Measurements from ENCODE around the gene PCDHB12. TPM values are rescaled to one million over a fixed set of nuclear protein-coding genes. Genes with fewer than 3 reads are reported as not detected.
A peak's percentile ranks its signal among the peaks of the same experiment; 100 is the strongest.
"Not testable (repeated sequence)": the region's sequence is repeated elsewhere in the genome, so short reads cannot be mapped to it uniquely, and the experiment has no call there.

The PCDHB12 gene
- total RNA-seq (10 to 100 TPM in 1 of 2 donors, 1 to 10 TPM in 1; 5.3 to 10.7 TPM), polyA plus RNA-seq (ENCODE audit: insufficient read length in 2 of 2) (1 to 10 TPM; 3.3 to 4.9 TPM)
- long read RNA-seq, donor 1, partial matches to known transcripts: 0 of 1 reads
- long read RNA-seq, donor 1, other reads (novel, unspliced or antisense): 0 of 1 reads
- long read RNA-seq, donor 2: 0 reads
- long read RNA-seq, donor 3, partial matches to known transcripts: 0 of 2 reads
- long read RNA-seq, donor 3, other reads (novel, unspliced or antisense): 0 of 2 reads
- long read RNA-seq, donor 4, partial matches to known transcripts: 0 of 4 reads
- long read RNA-seq, donor 4, other reads (novel, unspliced or antisense): 0 of 4 reads

DNA sequence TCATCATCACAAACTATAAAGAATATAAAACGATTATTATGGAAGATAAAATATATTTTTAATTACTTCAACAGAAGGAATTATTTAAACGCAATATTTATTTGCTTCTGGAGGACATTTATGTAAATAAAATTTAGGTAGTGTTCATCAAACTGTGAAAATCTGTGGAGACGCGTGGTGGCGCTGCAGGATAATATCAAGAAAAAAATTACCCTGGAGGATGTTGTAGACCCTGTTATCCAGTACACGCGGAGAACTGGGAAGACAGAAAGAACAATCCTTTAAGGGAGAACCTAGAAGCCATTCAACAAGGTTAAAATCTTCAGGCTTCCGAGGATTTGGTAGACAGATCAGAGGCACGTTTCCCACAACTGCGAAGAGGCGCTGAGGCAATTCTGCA, at the start of gene PCDHB12:
PCDHB12 (plus strand) TSS at position 242 of the 400 bp plus-strand sequence. CDS start 189 bp downstream, outside the sequence.
- H3K4me3 ChIP-seq (ENCODE audit: low read depth, low read length): peak within 1 kb of the TSS; percentile 2
- no peaks in the 10 kb centered on the region for H3K27me3 ChIP-seq (ENCODE audit: control insufficient read depth, insufficient read depth, low read length)
- peaks cover 11% of the 10 kb centered on the region for H3K9me3 ChIP-seq (ENCODE audit: control insufficient read depth, insufficient read depth, low read length)
- H3K4me1 ChIP-seq (ENCODE audit: control insufficient read depth, insufficient read depth, low read length): no peaks in the 10 kb centered on the region
- H3K36me3 ChIP-seq (ENCODE audit: control insufficient read depth, insufficient read depth, low read length): no peaks in the 10 kb centered on the region
- 15% methylated on average over 9 of the region's 11 CpGs for whole genome bisulfite sequencing (ENCODE audit: insufficient coverage)
- no peak within 1 kb of the TSS for H3K27ac ChIP-seq (ENCODE audit: low read depth, low read length)
- DNase-seq (ENCODE audit: low read depth in 4 of 6, low spot score in 6 of 6): peak in 2 of 6 donors; percentile 30 to 41

DNA sequence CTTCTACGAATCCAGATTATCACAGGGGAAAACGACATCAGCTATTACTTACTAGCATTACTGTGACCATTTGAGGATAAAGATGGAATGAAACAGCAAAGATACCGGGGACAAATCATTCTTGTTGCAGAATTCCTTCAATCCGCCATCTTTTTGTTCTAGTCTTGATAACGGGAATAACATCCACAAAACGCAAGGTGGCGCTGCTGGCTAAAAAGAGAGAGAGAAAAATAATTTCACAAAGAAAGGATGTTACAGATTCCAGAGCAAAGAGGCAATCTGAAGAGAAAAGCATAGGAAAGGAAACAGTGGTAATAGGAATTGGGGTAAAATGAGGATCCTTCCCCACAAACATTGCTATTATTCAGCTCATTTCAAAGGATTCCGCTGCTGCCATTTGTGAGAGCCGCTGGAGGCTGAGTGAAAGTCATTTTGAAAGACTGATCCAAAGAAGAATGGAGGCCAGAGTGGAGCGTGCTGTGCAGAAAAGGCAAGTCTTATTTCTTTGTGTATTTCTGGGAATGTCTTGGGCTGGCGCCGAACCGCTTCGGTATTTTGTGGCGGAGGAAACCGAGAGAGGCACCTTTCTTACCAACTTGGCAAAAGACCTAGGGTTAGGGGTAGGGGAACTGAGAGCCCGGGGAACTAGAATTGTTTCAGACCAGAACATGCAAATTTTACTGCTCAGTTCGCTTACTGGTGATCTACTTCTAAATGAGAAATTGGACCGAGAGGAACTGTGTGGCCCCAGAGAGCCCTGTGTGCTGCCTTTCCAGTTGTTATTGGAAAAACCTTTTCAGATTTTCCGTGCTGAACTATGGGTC, 35.9 kb upstream of the PCDHB12 start, which contains the start of gene PCDHB7:
PCDHB7 (plus strand) TSS at position 264 of the 824 bp plus-strand sequence; CDS start at position 456, 192 bp downstream.
- 40% methylated on average over 7 of the region's 20 CpGs for WGBS (ENCODE audit: insufficient coverage)
- Histone ChIP-seq H3K4me1 (ENCODE audit: control insufficient read depth, insufficient read depth, low read length) (no peaks in the 10 kb centered on the region), H3K36me3 (ENCODE audit: control insufficient read depth, insufficient read depth, low read length) (no peaks in the 10 kb centered on the region), H3K9me3 (ENCODE audit: control insufficient read depth, insufficient read depth, low read length) (no peaks in the 10 kb centered on the region), H3K27me3 (ENCODE audit: control insufficient read depth, insufficient read depth, low read length) (peaks cover 2% of the 10 kb centered on the region), H3K27ac (ENCODE audit: low read depth, low read length) (no peak within 1 kb of the TSS), H3K4me3 (ENCODE audit: low read depth, low read length) (peak within 1 kb of the TSS; percentile 7)
- DNase-seq (ENCODE audit: low read depth in 4 of 6, low spot score in 6 of 6): peak in 2 of 6 donors; percentile 55 to 57

DNA sequence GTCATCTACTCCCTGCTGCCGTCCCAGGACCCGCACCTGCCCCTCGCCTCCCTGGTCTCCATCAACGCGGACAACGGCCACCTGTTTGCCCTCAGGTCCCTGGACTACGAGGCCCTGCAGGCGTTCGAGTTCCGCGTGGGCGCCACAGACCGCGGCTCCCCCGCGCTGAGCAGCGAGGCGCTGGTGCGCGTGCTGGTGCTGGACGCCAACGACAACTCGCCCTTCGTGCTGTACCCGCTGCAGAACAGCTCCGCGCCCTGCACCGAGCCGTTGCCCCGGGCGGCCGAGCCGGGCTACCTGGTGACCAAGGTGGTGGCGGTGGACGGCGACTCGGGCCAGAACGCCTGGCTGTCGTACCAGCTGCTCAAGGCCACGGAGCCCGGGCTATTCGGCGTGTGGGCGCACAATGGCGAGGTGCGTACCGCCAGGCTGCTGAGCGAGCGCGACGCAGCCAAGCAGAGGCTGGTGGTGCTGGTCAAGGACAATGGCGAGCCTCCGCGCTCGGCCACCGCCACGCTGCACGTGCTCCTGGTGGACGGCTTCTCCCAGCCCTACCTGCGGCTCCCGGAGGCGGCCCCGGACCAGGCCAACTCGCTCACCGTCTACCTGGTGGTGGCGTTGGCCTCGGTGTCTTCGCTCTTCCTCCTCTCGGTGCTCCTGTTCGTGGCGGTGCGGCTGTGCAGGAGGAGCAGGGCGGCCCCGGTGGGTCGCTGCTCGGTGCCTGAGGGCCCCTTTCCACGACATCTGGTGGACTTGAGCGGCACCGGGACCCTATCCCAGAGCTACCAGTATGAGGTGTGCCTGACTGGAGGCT, 34.0 kb upstream of the PCDHB12 start:
- H3K9me3 ChIP-seq (ENCODE audit: control insufficient read depth, insufficient read depth, low read length); H3K4me1 ChIP-seq (ENCODE audit: control insufficient read depth, insufficient read depth, low read length); H3K4me3 ChIP-seq (ENCODE audit: low read depth, low read length); H3K27ac ChIP-seq (ENCODE audit: low read depth, low read length); DNase-seq (ENCODE audit: low read depth in 4 of 6, low spot score in 6 of 6); H3K36me3 ChIP-seq (ENCODE audit: control insufficient read depth, insufficient read depth, low read length); H3K27me3 ChIP-seq (ENCODE audit: control insufficient read depth, insufficient read depth, low read length): not testable (repeated sequence)
- WGBS (ENCODE audit: insufficient coverage): 31% methylated on average over 55 of the region's 79 CpGs

DNA sequence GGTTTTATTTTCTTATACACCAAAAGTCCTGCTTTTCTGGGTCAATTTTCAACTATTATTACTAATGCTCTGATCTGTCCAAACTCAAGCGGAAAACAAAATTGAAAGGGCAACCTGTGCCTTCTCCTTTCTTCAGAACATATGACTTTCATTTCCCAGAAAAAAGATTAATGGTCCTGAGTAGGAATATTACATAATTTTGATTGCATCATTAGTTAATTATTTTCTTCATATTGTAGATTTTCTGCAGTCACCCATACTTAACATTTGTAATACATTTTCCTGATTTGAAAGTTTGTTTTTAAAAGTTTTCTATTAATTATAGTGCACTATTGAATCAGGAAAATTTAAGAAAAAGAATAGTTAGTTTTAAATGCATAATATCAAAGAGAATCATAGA, 32.6 kb upstream of the PCDHB12 start:
- H3K27ac ChIP-seq (ENCODE audit: low read depth, low read length): no peak overlapping the region
- H3K9me3 ChIP-seq (ENCODE audit: control insufficient read depth, insufficient read depth, low read length): no peaks in the 10 kb centered on the region
- H3K27me3 ChIP-seq (ENCODE audit: control insufficient read depth, insufficient read depth, low read length): peaks cover 2% of the 10 kb centered on the region
- DNase-seq (ENCODE audit: low read depth in 4 of 6, low spot score in 6 of 6): no peak
- no peak overlapping the region for H3K4me3 ChIP-seq (ENCODE audit: low read depth, low read length)
- no CpG with 5 or more reads among the region's 1 CpG for WGBS (ENCODE audit: insufficient coverage)
- H3K36me3 ChIP-seq (ENCODE audit: control insufficient read depth, insufficient read depth, low read length): no peaks in the 10 kb centered on the region
- H3K4me1 ChIP-seq (ENCODE audit: control insufficient read depth, insufficient read depth, low read length): no peaks in the 10 kb centered on the region

DNA sequence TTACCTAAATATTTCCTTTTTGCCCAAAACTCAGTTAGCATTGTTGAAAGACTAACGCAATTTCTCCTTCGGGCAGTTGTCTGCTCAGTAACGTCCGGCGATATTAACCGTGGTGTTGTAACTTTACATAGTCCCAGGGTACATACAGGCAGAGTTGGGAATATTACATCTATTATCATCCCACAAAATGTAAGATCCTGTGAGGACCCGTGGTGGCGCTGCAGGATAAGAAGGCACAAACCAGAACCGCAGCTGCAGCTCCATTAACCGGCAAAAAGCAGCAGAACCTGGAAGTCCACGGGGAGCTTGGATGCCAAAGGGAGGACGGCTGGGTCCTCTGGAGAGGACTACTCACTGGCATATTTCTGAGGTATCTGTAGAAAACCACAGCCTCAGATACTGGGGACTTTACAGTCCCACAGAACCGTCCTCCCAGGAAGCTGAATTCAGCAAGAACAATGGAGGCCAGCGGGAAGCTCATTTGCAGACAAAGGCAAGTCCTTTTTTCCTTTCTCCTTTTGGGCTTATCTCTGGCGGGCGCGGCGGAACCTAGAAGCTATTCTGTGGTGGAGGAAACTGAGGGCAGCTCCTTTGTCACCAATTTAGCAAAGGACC, 30.8 kb upstream of the PCDHB12 start, which contains the start of gene PCDHB8:
PCDHB8 (plus strand) TSS at position 214 of the 615 bp plus-strand sequence; CDS start at position 459, 245 bp downstream.
- H3K36me3 ChIP-seq (ENCODE audit: control insufficient read depth, insufficient read depth, low read length); H3K27me3 ChIP-seq (ENCODE audit: control insufficient read depth, insufficient read depth, low read length); DNase-seq (ENCODE audit: low read depth in 4 of 6, low spot score in 6 of 6); H3K4me3 ChIP-seq (ENCODE audit: low read depth, low read length); H3K27ac ChIP-seq (ENCODE audit: low read depth, low read length); H3K4me1 ChIP-seq (ENCODE audit: control insufficient read depth, insufficient read depth, low read length); H3K9me3 ChIP-seq (ENCODE audit: control insufficient read depth, insufficient read depth, low read length): not testable (repeated sequence)
- no CpG with 5 or more reads among the region's 18 CpGs for WGBS (ENCODE audit: insufficient coverage)

DNA sequence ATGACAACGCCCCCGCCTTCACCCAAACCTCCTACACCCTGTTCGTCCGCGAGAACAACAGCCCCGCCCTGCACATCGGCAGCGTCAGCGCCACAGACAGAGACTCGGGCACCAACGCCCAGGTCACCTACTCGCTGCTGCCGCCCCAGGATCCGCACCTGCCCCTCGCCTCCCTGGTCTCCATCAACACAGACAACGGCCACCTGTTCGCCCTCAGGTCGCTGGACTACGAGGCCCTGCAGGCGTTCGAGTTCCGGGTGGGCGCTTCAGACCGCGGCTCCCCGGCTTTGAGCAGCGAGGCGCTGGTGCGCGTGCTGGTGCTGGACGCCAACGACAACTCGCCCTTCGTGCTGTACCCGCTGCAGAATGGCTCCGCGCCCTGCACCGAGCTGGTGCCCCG, 29.1 kb upstream of the PCDHB12 start:
- not testable (repeated sequence) for H3K27me3 ChIP-seq (ENCODE audit: control insufficient read depth, insufficient read depth, low read length); H3K9me3 ChIP-seq (ENCODE audit: control insufficient read depth, insufficient read depth, low read length); H3K4me1 ChIP-seq (ENCODE audit: control insufficient read depth, insufficient read depth, low read length); H3K36me3 ChIP-seq (ENCODE audit: control insufficient read depth, insufficient read depth, low read length); H3K4me3 ChIP-seq (ENCODE audit: low read depth, low read length); DNase-seq (ENCODE audit: low read depth in 4 of 6, low spot score in 6 of 6); H3K27ac ChIP-seq (ENCODE audit: low read depth, low read length)
- WGBS (ENCODE audit: insufficient coverage): 25% methylated on average over 13 of the region's 39 CpGs

DNA sequence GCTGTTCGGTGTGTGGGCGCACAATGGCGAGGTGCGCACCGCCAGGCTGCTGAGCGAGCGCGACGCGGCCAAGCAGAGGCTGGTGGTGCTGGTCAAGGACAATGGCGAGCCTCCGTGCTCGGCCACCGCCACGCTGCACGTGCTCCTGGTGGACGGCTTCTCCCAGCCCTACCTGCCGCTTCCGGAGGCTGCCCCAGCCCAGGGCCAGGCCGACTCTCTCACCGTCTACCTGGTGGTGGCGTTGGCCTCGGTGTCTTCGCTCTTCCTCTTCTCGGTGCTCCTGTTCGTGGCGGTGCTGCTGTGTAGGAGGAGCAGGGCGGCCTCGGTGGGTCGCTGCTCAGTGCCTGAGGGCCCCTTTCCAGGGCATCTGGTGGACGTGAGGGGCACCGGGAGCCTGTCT, 28.6 kb upstream of the PCDHB12 start:
- H3K36me3 ChIP-seq (ENCODE audit: control insufficient read depth, insufficient read depth, low read length); H3K9me3 ChIP-seq (ENCODE audit: control insufficient read depth, insufficient read depth, low read length); H3K4me1 ChIP-seq (ENCODE audit: control insufficient read depth, insufficient read depth, low read length); DNase-seq (ENCODE audit: low read depth in 4 of 6, low spot score in 6 of 6); H3K27ac ChIP-seq (ENCODE audit: low read depth, low read length); H3K4me3 ChIP-seq (ENCODE audit: low read depth, low read length); H3K27me3 ChIP-seq (ENCODE audit: control insufficient read depth, insufficient read depth, low read length): not testable (repeated sequence)
- WGBS (ENCODE audit: insufficient coverage): 19% methylated on average over 25 of the region's 32 CpGs

DNA sequence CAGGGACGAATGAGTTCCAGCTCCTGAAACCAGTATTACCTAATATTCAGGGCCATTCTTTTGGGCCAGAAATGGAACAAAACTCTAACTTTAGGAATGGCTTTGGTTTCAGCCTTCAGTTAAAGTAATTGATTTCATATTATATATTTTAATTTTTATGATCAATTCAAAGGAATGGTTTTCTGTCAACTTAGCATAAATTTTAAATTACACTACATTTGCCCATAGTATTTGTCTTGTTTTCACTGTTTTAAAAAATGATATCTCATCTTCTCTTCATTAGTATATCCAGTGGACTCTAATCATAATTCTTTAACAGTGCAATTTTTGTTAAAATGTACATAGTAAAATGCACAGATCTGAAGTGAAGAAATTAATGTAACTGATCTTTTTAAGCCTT, 28.2 kb upstream of the PCDHB12 start:
- 60% methylated on average over 1 of the region's 1 CpG for WGBS (ENCODE audit: insufficient coverage)
- H3K27me3 ChIP-seq (ENCODE audit: control insufficient read depth, insufficient read depth, low read length): no peaks in the 10 kb centered on the region
- DNase-seq (ENCODE audit: low read depth in 4 of 6, low spot score in 6 of 6): no peak
- no peaks in the 10 kb centered on the region for H3K4me1 ChIP-seq (ENCODE audit: control insufficient read depth, insufficient read depth, low read length)
- H3K9me3 ChIP-seq (ENCODE audit: control insufficient read depth, insufficient read depth, low read length): peaks cover 2% of the 10 kb centered on the region
- no peak overlapping the region for H3K4me3 ChIP-seq (ENCODE audit: low read depth, low read length)
- no peaks in the 10 kb centered on the region for H3K36me3 ChIP-seq (ENCODE audit: control insufficient read depth, insufficient read depth, low read length)
- H3K27ac ChIP-seq (ENCODE audit: low read depth, low read length): no peak overlapping the region

DNA sequence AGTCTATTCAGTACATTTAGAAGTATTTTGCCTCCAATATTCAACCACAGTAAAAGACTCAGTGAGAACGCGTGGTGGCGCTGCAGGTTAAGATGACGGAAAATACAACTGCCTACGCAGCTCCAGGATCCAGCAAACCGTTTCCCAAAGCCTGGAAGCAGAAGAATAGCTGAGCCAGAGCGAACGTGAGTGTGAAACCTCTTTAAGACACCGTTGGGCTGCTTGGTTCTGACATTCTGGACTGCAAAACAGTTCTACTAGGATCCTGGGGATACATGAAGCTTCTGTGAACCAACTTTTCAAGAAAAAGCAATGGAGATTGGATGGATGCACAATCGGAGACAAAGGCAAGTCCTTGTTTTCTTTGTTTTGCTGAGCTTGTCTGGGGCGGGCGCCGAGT, 26.3 kb upstream of the PCDHB12 start, which contains the start of gene PCDHB16:
PCDHB16 (plus strand) TSS at position 140 of the 400 bp plus-strand sequence; CDS start at position 313, 173 bp downstream.
- Histone ChIP-seq H3K27me3 (ENCODE audit: control insufficient read depth, insufficient read depth, low read length) (no peaks in the 10 kb centered on the region), H3K4me3 (ENCODE audit: low read depth, low read length) (peak within 1 kb of the TSS; percentile 2), H3K9me3 (ENCODE audit: control insufficient read depth, insufficient read depth, low read length) (peaks cover 3% of the 10 kb centered on the region), H3K27ac (ENCODE audit: low read depth, low read length) (no peak within 1 kb of the TSS), H3K4me1 (ENCODE audit: control insufficient read depth, insufficient read depth, low read length) (no peaks in the 10 kb centered on the region), H3K36me3 (ENCODE audit: control insufficient read depth, insufficient read depth, low read length) (no peaks in the 10 kb centered on the region)
- DNase-seq (ENCODE audit: low read depth in 4 of 6, low spot score in 6 of 6): peak in 2 of 6 donors; percentile 64 to 67
- 10% methylated on average over 13 of the region's 13 CpGs for WGBS (ENCODE audit: insufficient coverage)

Data from spinal cord (tissue), 10 donors.